Glutamatergic neuron (in vitro differentiated cells): ENCODE data around the gene MIAT. TPM values are rescaled to one million over a fixed set of nuclear protein-coding genes. Genes with fewer than 3 reads are reported as not detected.

Experiments
- DNase-seq: peaks from one replicate; pipeline ENCODE4 v3.0.0; 2022
- H3K27ac Mint-ChIP-seq: one replicate; pipeline ENCODE4 v1.8.0; 2020; ENCODE audit warnings: mild to moderate bottlenecking, mixed read lengths, inconsistent platforms; ENCODE audit not compliant: unreplicated experiment
- H3K27me3 Mint-ChIP-seq: one replicate; pipeline ENCODE4 v1.8.0; 2020; ENCODE audit warnings: mild to moderate bottlenecking, moderate library complexity, mixed read lengths, inconsistent platforms; ENCODE audit not compliant: unreplicated experiment
- H3K36me3 Mint-ChIP-seq: one replicate; pipeline ENCODE4 v1.8.0; 2020; ENCODE audit warnings: mild to moderate bottlenecking, mixed read lengths, inconsistent platforms; ENCODE audit not compliant: unreplicated experiment
- H3K4me1 Mint-ChIP-seq: one replicate; pipeline ENCODE4 v1.8.0; 2020; ENCODE audit warnings: mild to moderate bottlenecking, low read depth, mixed read lengths, inconsistent platforms; ENCODE audit not compliant: unreplicated experiment
- H3K4me3 Mint-ChIP-seq: one replicate; pipeline ENCODE4 v1.8.0; 2020; ENCODE audit warnings: mild to moderate bottlenecking, mixed read lengths, inconsistent platforms; ENCODE audit not compliant: unreplicated experiment
- H3K9me3 Mint-ChIP-seq: one replicate; pipeline ENCODE4 v1.8.0; 2020; ENCODE audit warnings: mild to moderate bottlenecking, moderate library complexity, mixed read lengths, inconsistent platforms; ENCODE audit not compliant: unreplicated experiment
- CTCF ChIP-seq: fragments of 200-600 bp; sonication (generic); IDR thresholded peaks from one replicate; pipeline ENCODE4 v1.5.0; 2021; ENCODE audit not compliant: partially characterized antibody, unreplicated experiment
- total RNA-seq: library from RNA; stranded (reverse); fragmentation: NEBNext Ultra II Directional; extraction: Animal tissue kit (Norgen Biotek cat#: 25700); gene quantifications from one replicate; pipeline ENCODE4 v1.2.1, GENCODE V29; 2021; ENCODE audit not compliant: unreplicated experiment

Gene MIAT
- total RNA-seq, 1 donor from 2014 or later = 1,100 TPM

DNA sequence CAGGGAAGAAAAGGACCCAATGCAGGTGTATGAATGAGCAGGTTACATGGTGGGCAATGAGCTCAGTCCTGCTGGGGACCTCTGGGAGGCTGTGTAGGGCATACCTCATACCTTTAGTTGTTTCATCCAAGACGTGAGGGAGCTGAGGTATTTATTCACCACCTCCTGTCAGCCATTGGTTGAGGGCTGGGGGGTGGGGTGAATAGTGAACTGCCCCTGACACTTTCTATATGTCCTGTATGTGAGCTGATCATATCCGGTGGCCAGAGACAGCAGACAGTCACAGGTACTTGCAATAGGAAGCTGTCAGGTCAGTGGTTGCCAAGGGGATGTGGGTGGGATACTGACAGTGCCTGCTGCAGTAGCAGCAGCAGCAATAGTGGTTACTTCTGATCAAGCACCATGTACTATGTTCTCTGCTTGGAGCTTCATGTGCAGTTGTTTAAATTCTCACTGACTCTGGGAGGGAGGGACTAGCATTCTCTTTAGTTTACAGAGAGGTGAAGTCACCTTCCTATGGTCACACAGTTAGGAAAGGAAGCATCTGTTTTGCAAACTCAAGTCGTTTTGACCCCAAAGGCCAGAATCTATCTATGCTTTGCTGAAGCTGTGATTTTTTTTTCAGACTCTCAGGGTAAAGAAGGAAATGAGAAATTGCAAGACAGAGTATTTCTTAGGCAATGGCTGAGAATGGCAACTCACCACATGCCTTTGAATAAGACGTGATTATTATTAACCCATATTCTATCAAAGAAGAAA, 54.0 kb downstream of the MIAT start:
- Mint-ChIP-seq H3K27ac (no peak overlapping the region), H3K9me3 (peaks cover 2% of the 10 kb centered on the region), H3K36me3 (peaks cover 18% of the 10 kb centered on the region), H3K27me3 (no peaks in the 10 kb centered on the region), H3K4me1 (no peaks in the 10 kb centered on the region), H3K4me3 (no peak overlapping the region)
- no peak for TF ChIP-seq CTCF
- DNase-seq = no peak

GRCh38 chr22:26712158-26712557, 54.8 kb downstream of the MIAT start:
- Mint-ChIP-seq H3K36me3 (peaks cover 14% of the 10 kb centered on the region), H3K9me3 (peaks cover 2% of the 10 kb centered on the region), H3K4me1 (no peaks in the 10 kb centered on the region), H3K27ac (no peak overlapping the region), H3K4me3 (no peak overlapping the region), H3K27me3 (no peaks in the 10 kb centered on the region)
- TF ChIP-seq CTCF = no peak
- no peak for DNase-seq

GRCh38 chr22:26713823-26714449, 56.5 kb downstream of the MIAT start:
- DNase-seq = no peak
- H3K36me3 Mint-ChIP-seq = no peaks in the 10 kb centered on the region
- no peak overlapping the region for H3K4me3 Mint-ChIP-seq
- no peak overlapping the region for H3K27ac Mint-ChIP-seq
- no peak for TF ChIP-seq CTCF
- no peaks in the 10 kb centered on the region for H3K27me3 Mint-ChIP-seq
- H3K9me3 Mint-ChIP-seq = peaks cover 2% of the 10 kb centered on the region
- no peaks in the 10 kb centered on the region for H3K4me1 Mint-ChIP-seq

- no peak for TF ChIP-seq CTCF
- no peaks in the 10 kb centered on the region for H3K4me1 Mint-ChIP-seq
- no peak for DNase-seq
- H3K36me3 Mint-ChIP-seq = no peaks in the 10 kb centered on the region
- H3K27ac Mint-ChIP-seq = no peak overlapping the region
- peaks cover 2% of the 10 kb centered on the region for H3K9me3 Mint-ChIP-seq
- no peak overlapping the region for H3K4me3 Mint-ChIP-seq
- H3K27me3 Mint-ChIP-seq = no peaks in the 10 kb centered on the region
These were observed 57.6 kb downstream of the MIAT start for GRCh38 chr22:26714971-26715370.

GRCh38 chr22:26715392-26715936, 58.1 kb downstream of the MIAT start:
- peaks cover 3% of the 10 kb centered on the region for H3K27me3 Mint-ChIP-seq
- H3K36me3 Mint-ChIP-seq = no peaks in the 10 kb centered on the region
- no peak overlapping the region for H3K4me3 Mint-ChIP-seq
- no peak for TF ChIP-seq CTCF
- DNase-seq = no peak
- no peaks in the 10 kb centered on the region for H3K4me1 Mint-ChIP-seq
- peaks cover 2% of the 10 kb centered on the region for H3K9me3 Mint-ChIP-seq
- H3K27ac Mint-ChIP-seq = no peak overlapping the region
